Measurements from ENCODE around the gene SCP2.

DNA sequence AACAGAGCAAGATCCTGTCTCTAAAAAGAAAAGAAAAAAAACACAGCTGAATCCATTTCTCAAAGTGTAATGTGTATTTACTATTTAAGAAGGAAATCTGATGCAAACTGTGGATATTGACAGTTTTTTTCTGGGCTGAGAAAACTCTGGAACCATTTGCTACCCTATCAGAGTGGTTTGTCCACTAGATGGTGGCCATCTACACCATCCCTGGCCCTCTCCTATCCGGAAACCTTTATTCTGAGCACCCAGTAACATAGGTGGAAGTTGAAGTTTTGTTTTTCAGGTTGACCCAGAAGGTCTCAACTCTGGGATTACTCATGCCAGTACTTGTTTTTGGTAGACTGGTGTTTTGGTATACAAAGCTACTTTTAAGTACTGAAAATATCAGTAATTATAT is 25.7 kb upstream of the SCP2 start:
- no peak for TF ChIP-seq CTBP1 (IDR thresholded peaks at IDR 0.05; ENCODE audit: borderline replicate concordance)
- TF ChIP-seq NFRKB (IDR thresholded peaks at IDR 0.05): no peak
- TF ChIP-seq, protein P1, sequence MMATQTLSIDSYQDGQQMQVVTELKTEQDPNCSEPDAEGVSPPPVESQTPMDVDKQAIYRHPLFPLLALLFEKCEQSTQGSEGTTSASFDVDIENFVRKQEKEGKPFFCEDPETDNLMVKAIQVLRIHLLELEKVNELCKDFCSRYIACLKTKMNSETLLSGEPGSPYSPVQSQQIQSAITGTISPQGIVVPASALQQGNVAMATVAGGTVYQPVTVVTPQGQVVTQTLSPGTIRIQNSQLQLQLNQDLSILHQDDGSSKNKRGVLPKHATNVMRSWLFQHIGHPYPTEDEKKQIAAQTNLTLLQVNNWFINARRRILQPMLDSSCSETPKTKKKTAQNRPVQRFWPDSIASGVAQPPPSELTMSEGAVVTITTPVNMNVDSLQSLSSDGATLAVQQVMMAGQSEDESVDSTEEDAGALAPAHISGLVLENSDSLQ (IDR thresholded peaks at IDR 0.05): no peak
- no peak for TF ChIP-seq SP1 (IDR thresholded peaks at IDR 0.05)

Measured in HEK293T (cell line).